Neural crest cell (in vitro differentiated cells): ENCODE results near the gene GAL3ST2. TPM values are rescaled to one million over a fixed set of nuclear protein-coding genes. Genes with fewer than 3 reads are reported as not detected.

Experiments
- DNase-seq: peaks from one replicate; pipeline ENCODE4 v3.0.0; 2021; ENCODE audit warnings: low read depth, mixed read lengths, low spot score
- H3K27ac Mint-ChIP-seq: one replicate; pipeline ENCODE4 v1.8.0; 2021; ENCODE audit warnings: mild to moderate bottlenecking, mixed read lengths; ENCODE audit not compliant: unreplicated experiment
- H3K27me3 Mint-ChIP-seq: 2 replicates; pipeline ENCODE4 v1.8.0; 2021; ENCODE audit warnings: low read depth, mild to moderate bottlenecking, mixed read lengths
- H3K36me3 Mint-ChIP-seq: 2 replicates; pipeline ENCODE4 v1.8.0; 2021; ENCODE audit warnings: low read depth, mild to moderate bottlenecking, mixed read lengths
- H3K4me1 Mint-ChIP-seq: 2 replicates; pipeline ENCODE4 v1.8.0; 2021; ENCODE audit warnings: mixed read lengths
- H3K4me3 Mint-ChIP-seq: one replicate; pipeline ENCODE4 v1.8.0; 2021; ENCODE audit warnings: mild to moderate bottlenecking, mixed read lengths
- H3K9me3 Mint-ChIP-seq: 2 replicates; pipeline ENCODE4 v1.8.0; 2021; ENCODE audit warnings: mixed read lengths
- CTCF ChIP-seq: fragments of 200-600 bp; sonication (generic); conservative IDR thresholded peaks from 2 replicates; pipeline ENCODE4 v1.5.0; 2021; ENCODE audit warnings: antibody characterized with exemption, mild to moderate bottlenecking
- total RNA-seq: library from RNA; stranded (reverse); gene quantifications from 2 replicates; pipeline ENCODE4 v1.2.1, GENCODE V29; 2021

GAL3ST2 gene
- total RNA-seq, 1 donor from 2014 or later = 0.28 TPM

- no peak for TF ChIP-seq CTCF
- peaks cover 11% of the 10 kb centered on the region for H3K36me3 Mint-ChIP-seq
- H3K9me3 Mint-ChIP-seq = peaks cover 3% of the 10 kb centered on the region
- DNase-seq = no peak
- no peak overlapping the region for H3K27ac Mint-ChIP-seq
- H3K27me3 Mint-ChIP-seq = no peaks in the 10 kb centered on the region
- peaks cover 15% of the 10 kb centered on the region for H3K4me1 Mint-ChIP-seq
- H3K4me3 Mint-ChIP-seq = no peak overlapping the region
Observed at GRCh38 chr2:241760301-241760771, 16.3 kb upstream of the GAL3ST2 start.

DNA sequence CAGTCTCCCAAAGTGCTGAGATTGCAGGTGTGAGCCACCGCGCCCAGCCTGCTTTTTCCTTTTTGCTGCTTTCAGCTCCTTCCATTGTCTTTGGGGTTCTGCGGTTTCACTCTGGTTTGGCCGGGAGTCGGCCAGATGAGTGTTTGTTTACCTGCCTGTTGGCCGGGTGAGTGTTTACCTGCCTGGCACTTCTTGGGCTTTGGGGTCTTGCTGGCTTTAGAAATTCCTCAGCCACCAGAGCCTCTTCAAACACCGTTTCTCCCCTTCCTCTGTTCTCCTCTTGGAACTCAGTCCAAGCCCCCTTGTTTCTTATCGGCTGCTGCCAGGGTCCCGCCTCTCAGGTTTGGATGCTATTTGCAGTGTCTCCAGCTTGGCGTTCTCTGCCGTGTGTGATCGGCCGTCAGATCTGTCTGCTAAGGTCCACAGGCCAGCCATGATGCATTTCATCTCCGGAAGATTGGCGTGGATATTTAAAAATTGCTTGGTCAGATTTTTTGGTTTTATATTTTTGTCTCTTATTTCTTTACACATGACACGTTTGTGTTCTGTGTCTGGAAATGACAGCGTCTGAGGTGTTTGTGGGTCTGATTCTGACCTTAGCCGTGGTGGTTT lies 14.2 kb upstream of the GAL3ST2 start:
- Mint-ChIP-seq H3K4me3 (no peak overlapping the region), H3K27ac (no peak overlapping the region), H3K4me1 (peaks cover 15% of the 10 kb centered on the region), H3K36me3 (peaks cover 11% of the 10 kb centered on the region), H3K9me3 (peaks cover 3% of the 10 kb centered on the region), H3K27me3 (no peaks in the 10 kb centered on the region)
- DNase-seq = no peak
- no peak for TF ChIP-seq CTCF

- Mint-ChIP-seq H3K4me3 (no peak overlapping the region), H3K27ac (no peak overlapping the region), H3K36me3 (peaks cover 11% of the 10 kb centered on the region), H3K4me1 (peaks cover 15% of the 10 kb centered on the region), H3K9me3 (peaks cover 3% of the 10 kb centered on the region), H3K27me3 (no peaks in the 10 kb centered on the region)
- no peak for DNase-seq
- no peak for TF ChIP-seq CTCF
Observed at GRCh38 chr2:241762933-241763369, 13.7 kb upstream of the GAL3ST2 start.

GRCh38 chr2:241763551-241764274 lies 12.9 kb upstream of the GAL3ST2 start:
- TF ChIP-seq CTCF = no peak
- no peak for DNase-seq
- no peak overlapping the region for H3K27ac Mint-ChIP-seq
- H3K36me3 Mint-ChIP-seq = peaks cover 11% of the 10 kb centered on the region
- peaks cover 3% of the 10 kb centered on the region for H3K9me3 Mint-ChIP-seq
- H3K27me3 Mint-ChIP-seq = no peaks in the 10 kb centered on the region
- no peak overlapping the region for H3K4me3 Mint-ChIP-seq
- H3K4me1 Mint-ChIP-seq = peaks cover 15% of the 10 kb centered on the region

DNA sequence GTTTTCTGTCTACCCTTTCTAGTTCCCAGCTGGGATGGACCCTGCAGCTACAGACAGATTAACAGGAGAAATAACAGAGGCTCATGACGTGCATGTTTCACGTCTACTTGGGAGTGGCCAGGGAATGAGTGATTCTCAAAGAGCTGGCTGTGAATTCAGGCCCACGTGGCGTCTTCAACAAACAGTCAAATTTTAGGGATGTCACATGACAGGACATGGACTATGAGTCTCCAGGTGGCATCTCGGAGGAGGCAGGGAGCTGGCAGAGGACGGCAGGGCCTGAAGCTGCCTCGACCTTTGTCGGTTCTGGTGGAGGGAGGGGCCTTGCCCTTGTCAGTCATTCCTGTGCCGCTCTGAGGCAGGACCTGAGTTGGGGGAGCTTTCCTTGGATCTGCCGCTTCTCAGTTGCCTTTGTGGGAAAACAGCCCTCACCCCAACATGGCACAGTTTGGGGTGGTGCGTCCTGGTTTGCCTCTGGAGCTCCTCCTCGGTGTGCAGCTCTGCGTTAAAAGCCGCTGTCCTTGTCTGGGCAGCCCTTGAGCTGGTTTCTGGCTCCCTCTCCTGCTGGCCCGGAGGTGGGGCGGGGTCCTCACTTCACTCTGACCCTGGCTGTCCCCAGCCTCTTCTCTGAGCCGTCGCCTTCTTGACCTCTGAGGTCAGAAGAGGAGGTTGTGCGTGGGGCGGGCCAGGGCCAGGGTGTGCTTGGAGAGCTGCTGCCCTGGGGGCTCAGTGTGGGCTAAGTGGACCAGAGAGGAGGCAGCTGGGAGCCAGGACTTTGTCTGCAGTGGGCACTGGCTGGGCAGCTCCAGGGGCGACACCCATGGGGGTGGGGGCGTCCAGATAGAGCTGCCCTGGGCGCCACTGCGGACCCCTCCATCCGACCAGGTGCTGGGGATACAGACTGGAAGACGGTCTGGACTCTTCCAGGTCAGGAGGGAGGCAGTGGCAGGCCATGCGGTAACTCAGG lies 12.1 kb upstream of the GAL3ST2 start:
- peaks cover 8% of the 10 kb centered on the region for H3K36me3 Mint-ChIP-seq
- DNase-seq = no peak
- H3K27ac Mint-ChIP-seq = peak overlapping the region; percentile 57
- TF ChIP-seq CTCF = no peak
- H3K9me3 Mint-ChIP-seq = peaks cover 3% of the 10 kb centered on the region
- H3K4me1 Mint-ChIP-seq = peaks cover 15% of the 10 kb centered on the region
- no peaks in the 10 kb centered on the region for H3K27me3 Mint-ChIP-seq
- peak overlapping the region; percentile 54 for H3K4me3 Mint-ChIP-seq
